Spleen (tissue), 7 donors: ENCODE data around the gene LRTM2.

ENCODE experiments used
- CTCF ChIP-seq, 11 experiments: fragments of 200-600 bp in 7 of 11; fragments of 450-650 bp in 4 of 11; sonication (generic) in 4 of 11; IDR thresholded peaks in 8 of 11; conservative IDR thresholded peaks in 3 of 11; 1 replicate in 7 of 11; 2 replicates in 4 of 11; pipeline versions ENCODE4 v1.4.0 to v1.8.0; 2016 to 2021; ENCODE audit warnings: antibody characterized with exemption in 11 of 11, inconsistent platforms in 4 of 11, mild to moderate bottlenecking in 1 of 11
- POLR2A ChIP-seq, 3 donors: fragments of 450-650 bp; IDR thresholded peaks; one replicate each; pipeline ENCODE4 v1.5.1; 2017; ENCODE audit warnings: antibody characterized with exemption in 3 of 3, mild to moderate bottlenecking in 1 of 3
- donor health status: DM: no; HTN: no; CAD: no; lungs with moderate emphysema.
- donor health status: DM: no; HTN: no; CAD: no.
- donor health status: DM: no; HTN: no; CAD: no.

GRCh38 chr12:1848745-1849144 is 28.4 kb downstream of the LRTM2 start:
- TF ChIP-seq CTCF (IDR thresholded peaks at IDR 0.05 in 8 of 11, conservative IDR thresholded peaks at IDR 0.05 in 3 of 11) (no peak), POLR2A (IDR thresholded peaks at IDR 0.05) (no peak)
